ENCODE measurements around the gene UCKL1. TPM values are rescaled to one million over a fixed set of nuclear protein-coding genes. Genes with fewer than 3 reads are reported as not detected.

The UCKL1 gene
- total RNA-seq, 1 donor from 2014 or later: 95.4 TPM

GRCh38 chr20:63966944-63967322, 10.7 kb upstream of the UCKL1 start:
- Histone ChIP-seq H3K9me3 (no peaks in the 10 kb centered on the region), H3K27me3 (no peaks in the 10 kb centered on the region), H3K4me1 (peaks cover 13 to 16% of the 10 kb centered on the region in 2 donors), H3K27ac (no peak overlapping the region), H3K4me3 (no peak overlapping the region), H3K36me3 (peaks cover 16 to 32% of the 10 kb centered on the region in 2 donors)
- intact Hi-C loops (cut with DNase I): no loop called here
- TF ChIP-seq CTCF (IDR thresholded peaks at IDR 0.05): no peak
- no peak for DNase-seq (ENCODE audit: low spot score in 2 of 2)

GRCh38 chr20:63966172-63966943, 10.1 kb upstream of the UCKL1 start:
- DNase-seq (ENCODE audit: low spot score in 2 of 2): no peak
- Histone ChIP-seq H3K4me3 (no peak overlapping the region), H3K36me3 (peaks cover 16 to 37% of the 10 kb centered on the region in 2 donors), H3K27ac (no peak overlapping the region), H3K4me1 (peaks cover 13 to 16% of the 10 kb centered on the region in 2 donors), H3K9me3 (no peaks in the 10 kb centered on the region), H3K27me3 (no peaks in the 10 kb centered on the region)
- intact Hi-C loops (cut with DNase I): no loop called here
- no peak for TF ChIP-seq CTCF (IDR thresholded peaks at IDR 0.05)

GRCh38 chr20:63964412-63964811, 8.2 kb upstream of the UCKL1 start:
- no peaks in the 10 kb centered on the region for H3K27me3 ChIP-seq
- peaks cover 16 to 48% of the 10 kb centered on the region in 2 donors for H3K36me3 ChIP-seq

GRCh38 chr20:63963784-63964301, 7.6 kb upstream of the UCKL1 start:
- no peak for TF ChIP-seq CTCF (IDR thresholded peaks at IDR 0.05)
- H3K36me3 ChIP-seq: peaks cover 16 to 51% of the 10 kb centered on the region in 2 donors
- no peaks in the 10 kb centered on the region for H3K27me3 ChIP-seq
- H3K9me3 ChIP-seq: no peaks in the 10 kb centered on the region
- DNase-seq (ENCODE audit: low spot score in 2 of 2): no peak
- intact Hi-C loops (cut with DNase I): no loop called here
- H3K4me3 ChIP-seq: no peak overlapping the region
- peaks cover 5 to 7% of the 10 kb centered on the region in 2 donors for H3K4me1 ChIP-seq
- no peak overlapping the region for H3K27ac ChIP-seq

More at GRCh38 chr20:63964412-63964811, 8.2 kb upstream of the UCKL1 start:
- no peak overlapping the region for H3K4me3 ChIP-seq
- H3K9me3 ChIP-seq: no peaks in the 10 kb centered on the region
- no peak for TF ChIP-seq CTCF (IDR thresholded peaks at IDR 0.05)
- no peak for DNase-seq (ENCODE audit: low spot score in 2 of 2)
- H3K27ac ChIP-seq: no peak overlapping the region
- H3K4me1 ChIP-seq: peaks cover 8 to 11% of the 10 kb centered on the region in 2 donors
- intact Hi-C loops (cut with DNase I): no loop called here

GRCh38 chr20:63963348-63963741, 7.1 kb upstream of the UCKL1 start:
- peaks cover 16 to 51% of the 10 kb centered on the region in 2 donors for H3K36me3 ChIP-seq
- no peak overlapping the region for H3K4me3 ChIP-seq
- H3K27ac ChIP-seq: no peak overlapping the region
- no peaks in the 10 kb centered on the region for H3K27me3 ChIP-seq
- TF ChIP-seq CTCF (IDR thresholded peaks at IDR 0.05): no peak
- no peak for DNase-seq (ENCODE audit: low spot score in 2 of 2)
- intact Hi-C loops (cut with DNase I): no loop called here
- no peaks in the 10 kb centered on the region for H3K9me3 ChIP-seq
- H3K4me1 ChIP-seq: peaks cover 0 to 3% of the 10 kb centered on the region in 2 donors

Data from ascending aorta (tissue), 2 donors.